GM21576 (cell line): ENCODE data around the gene OR4F3.
"Not testable (repeated sequence)": the region's sequence is repeated elsewhere in the genome, so short reads cannot be mapped to it uniquely, and the experiment has no call there.

Experiments
- ATAC-seq: cut with Tn5 transposase; IDR thresholded peaks from one replicate; pipeline ENCODE4 v1.9.1; 2021; ENCODE audit warnings: mild to moderate bottlenecking, moderate library complexity; ENCODE audit not compliant: unreplicated experiment

The OR4F3 gene

GRCh38 chr5:181366968-181367367 is at the start of gene OR4F3:
Gene OR4F3, plus strand, starts transcription at chr5:181367268.
- not testable (repeated sequence) for ATAC-seq
